Trophoblast cell (in vitro differentiated cells and primary cell): ENCODE measurements around the gene ZNF575.

Source experiments
- DNase-seq, 2 donors: peaks; one replicate each; pipeline ENCODE4 v3.0.0-alpha.2; 2016
- H2AFZ ChIP-seq: 2 replicates; pipeline ENCODE4 v1.6.1; 2013; ENCODE audit warnings: low read length, moderate library complexity, mild to moderate bottlenecking; ENCODE audit not compliant: insufficient read depth, poor library complexity
- H2AK5ac ChIP-seq: 2 replicates; pipeline ENCODE4 v1.6.1; 2013; ENCODE audit warnings: mild to moderate bottlenecking, low read length
- H2BK120ac ChIP-seq: 2 replicates; pipeline ENCODE4 v1.6.1; 2013; ENCODE audit warnings: low read length, mild to moderate bottlenecking, moderate library complexity; ENCODE audit not compliant: insufficient read depth, poor library complexity
- H2BK12ac ChIP-seq: 2 replicates; pipeline ENCODE4 v1.6.1; 2013; ENCODE audit warnings: mild to moderate bottlenecking, low read length, moderate library complexity
- H2BK5ac ChIP-seq: 2 replicates; pipeline ENCODE4 v1.6.1; 2013; ENCODE audit warnings: low read length, low read depth, moderate library complexity, mild to moderate bottlenecking; ENCODE audit not compliant: poor library complexity
- H3K14ac ChIP-seq: 2 replicates; pipeline ENCODE4 v1.6.1; 2013; ENCODE audit warnings: mild to moderate bottlenecking, low read length
- H3K18ac ChIP-seq: 2 replicates; pipeline ENCODE4 v1.6.1; 2013; ENCODE audit warnings: mild to moderate bottlenecking, low read length
- H3K23ac ChIP-seq: 2 replicates; pipeline ENCODE4 v1.6.1; 2013; ENCODE audit warnings: low read length
- H3K27ac ChIP-seq: 2 replicates; pipeline ENCODE4 v1.5.1; 2013; ENCODE audit warnings: low read depth, mild to moderate bottlenecking, inconsistent platforms, low read length, moderate library complexity
- H3K27me3 ChIP-seq: 2 replicates; pipeline ENCODE4 v1.6.1; 2013; ENCODE audit warnings: inconsistent platforms, mild to moderate bottlenecking, low read length, moderate library complexity; ENCODE audit not compliant: insufficient read depth
- H3K36me3 ChIP-seq, 2 experiments: 1 replicate in 1 of 2; 2 replicates in 1 of 2; pipeline ENCODE4 v1.6.1; 2013; ENCODE audit warnings: low read length in 2 of 2, mild to moderate bottlenecking in 2 of 2, moderate library complexity in 1 of 2; ENCODE audit not compliant: insufficient read depth in 2 of 2, control insufficient read depth in 1 of 2
- H3K4ac ChIP-seq: 2 replicates; pipeline ENCODE4 v1.6.1; 2013; ENCODE audit warnings: low read depth, mild to moderate bottlenecking, low read length, moderate library complexity
- H3K4me1 ChIP-seq, 2 experiments: 1 replicate in 1 of 2; 2 replicates in 1 of 2; pipeline ENCODE4 v1.6.1; 2013; ENCODE audit warnings: low read length in 2 of 2, mild to moderate bottlenecking in 2 of 2, moderate library complexity in 1 of 2; ENCODE audit not compliant: insufficient read depth in 2 of 2, control insufficient read depth in 1 of 2
- H3K4me2 ChIP-seq: 2 replicates; pipeline ENCODE4 v1.6.1; 2013; ENCODE audit warnings: inconsistent platforms, mild to moderate bottlenecking, low read length, moderate library complexity
- H3K4me3 ChIP-seq: 2 replicates; pipeline ENCODE4 v1.5.1; 2013; ENCODE audit warnings: mild to moderate bottlenecking, low read depth, low read length, inconsistent platforms
- H3K79me1 ChIP-seq: one replicate; pipeline ENCODE4 v1.6.1; 2013; ENCODE audit warnings: low read length
- H3K79me2 ChIP-seq: 2 replicates; pipeline ENCODE4 v1.6.1; 2013; ENCODE audit warnings: low read length, mild to moderate bottlenecking; ENCODE audit not compliant: control insufficient read depth, insufficient read depth, poor library complexity
- H3K9ac ChIP-seq: 2 replicates; pipeline ENCODE4 v1.6.1; 2013; ENCODE audit warnings: mild to moderate bottlenecking, low read length
- H3K9me3 ChIP-seq: 2 replicates; pipeline ENCODE4 v1.6.1; 2013; ENCODE audit warnings: low read depth, mild to moderate bottlenecking, control low read depth, inconsistent platforms, low read length; ENCODE audit not compliant: insufficient read depth
- H4K12ac ChIP-seq: 2 replicates; pipeline ENCODE4 v1.6.1; 2013; ENCODE audit warnings: low read depth, mild to moderate bottlenecking, low read length, moderate library complexity
- H4K8ac ChIP-seq: 2 replicates; pipeline ENCODE4 v1.6.1; 2013; ENCODE audit warnings: low read depth, mild to moderate bottlenecking, low read length, moderate library complexity
- H4K91ac ChIP-seq: one replicate; pipeline ENCODE4 v1.6.1; 2013; ENCODE audit warnings: low read depth, mild to moderate bottlenecking, low read length, moderate library complexity
- WGBS: extraction: QIAGEN DNeasy Blood & Tissue Kit; methylation state at CpG from one replicate; pipeline ENCODE4 v1.1.7; 2013; ENCODE audit warnings: missing lambda C conversion rate; ENCODE audit not compliant: insufficient read length, insufficient coverage; ENCODE audit errors: extremely low coverage; 5-methylcytosine and 5-hydroxymethylcytosine counted together

Gene ZNF575

GRCh38 chr19:43524922-43525835 is 7.8 kb upstream of the ZNF575 start:
- Histone ChIP-seq H4K91ac (no peak overlapping the region), H3K9me3 (no peaks in the 10 kb centered on the region), H2BK12ac (no peak overlapping the region), H3K27me3 (no peaks in the 10 kb centered on the region), H3K27ac (no peak overlapping the region), H3K14ac (no peak overlapping the region), H3K18ac (no peak overlapping the region), H2AK5ac (no peak overlapping the region), H2BK5ac (no peak overlapping the region), H3K4me3 (no peak overlapping the region), H4K8ac (no peak overlapping the region), H3K4me1 (peaks cover 16 to 19% of the 10 kb centered on the region in 2 experiments), H3K36me3 (no peaks in the 10 kb centered on the region), H3K4me2 (peak overlapping the region; percentile 84), H3K79me1 (peaks cover 5% of the 10 kb centered on the region), H2AFZ (no peak overlapping the region), H3K4ac (no peak overlapping the region), H3K9ac (no peak overlapping the region), H4K12ac (no peak overlapping the region), H3K23ac (no peak overlapping the region), H2BK120ac (no peak overlapping the region), H3K79me2 (peaks cover 2% of the 10 kb centered on the region)
- DNase-seq: peak; percentile 62 to 70
- no CpG with 5 or more reads among the region's 12 CpGs for WGBS

DNA sequence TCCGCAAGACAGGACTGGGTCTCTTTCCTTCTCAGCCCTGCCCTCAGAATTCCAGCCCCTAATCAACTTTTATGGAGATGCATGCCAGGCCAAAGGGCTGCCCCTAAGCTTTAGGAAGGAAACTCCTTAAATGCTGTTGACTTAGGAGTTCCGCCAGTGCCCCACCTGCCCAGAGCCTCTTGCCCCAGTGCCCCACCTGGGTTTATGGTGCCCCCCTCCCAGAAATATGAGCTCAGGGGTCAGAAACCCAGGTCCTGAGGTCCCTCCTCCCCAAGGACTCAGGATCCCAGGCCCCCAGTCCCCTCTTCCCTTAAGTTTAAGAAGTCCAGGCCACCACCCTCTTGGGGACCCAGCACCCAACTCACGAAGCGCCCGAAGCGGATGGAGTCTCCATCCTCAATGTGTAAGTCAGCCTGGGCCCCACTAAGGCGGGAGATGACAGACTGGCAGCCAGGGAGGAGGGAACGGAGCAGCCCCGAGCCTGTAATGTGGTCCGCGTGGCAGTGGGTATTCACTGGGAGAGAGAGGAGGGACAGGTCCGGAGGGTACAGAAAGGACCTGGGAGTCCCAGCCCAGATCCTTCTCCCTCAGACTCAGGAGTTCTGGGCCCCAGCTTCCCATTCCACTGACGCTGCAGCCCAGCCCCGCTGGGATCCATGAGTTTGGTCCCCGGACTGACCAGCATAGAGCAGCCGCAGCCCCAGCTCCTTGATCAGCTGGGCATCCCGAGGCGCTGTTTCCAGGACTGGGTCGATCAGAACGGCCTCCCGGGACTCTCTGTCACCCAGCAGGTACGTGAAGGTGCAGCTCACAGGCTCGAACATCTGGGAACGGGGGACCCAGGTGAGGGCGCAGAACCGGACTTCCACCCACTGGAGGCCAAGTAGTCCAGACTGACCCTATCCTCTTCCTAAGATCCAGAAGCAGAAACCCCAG is 6.9 kb upstream of the ZNF575 start:
- Histone ChIP-seq H2AFZ (no peak overlapping the region), H3K14ac (peak overlapping the region; percentile 1), H3K4ac (no peak overlapping the region), H2BK5ac (no peak overlapping the region), H2BK120ac (no peak overlapping the region), H3K23ac (no peak overlapping the region), H3K18ac (peak overlapping the region; percentile 38), H4K91ac (no peak overlapping the region), H3K4me1 (peaks cover 16 to 19% of the 10 kb centered on the region in 2 experiments), H4K8ac (peak overlapping the region; percentile 3), H2BK12ac (peak overlapping the region; percentile 8), H3K9ac (no peak overlapping the region), H4K12ac (no peak overlapping the region), H3K4me3 (peak overlapping the region; percentile 81), H3K27me3 (no peaks in the 10 kb centered on the region), H3K79me1 (peaks cover 5% of the 10 kb centered on the region), H2AK5ac (peak overlapping the region; percentile 15), H3K79me2 (peaks cover 2% of the 10 kb centered on the region), H3K9me3 (no peaks in the 10 kb centered on the region), H3K4me2 (peak overlapping the region; percentile 84), H3K27ac (no peak overlapping the region), H3K36me3 (no peaks in the 10 kb centered on the region)
- peak; percentile 46 to 48 for DNase-seq
- no CpG with 5 or more reads among the region's 26 CpGs for WGBS

DNA sequence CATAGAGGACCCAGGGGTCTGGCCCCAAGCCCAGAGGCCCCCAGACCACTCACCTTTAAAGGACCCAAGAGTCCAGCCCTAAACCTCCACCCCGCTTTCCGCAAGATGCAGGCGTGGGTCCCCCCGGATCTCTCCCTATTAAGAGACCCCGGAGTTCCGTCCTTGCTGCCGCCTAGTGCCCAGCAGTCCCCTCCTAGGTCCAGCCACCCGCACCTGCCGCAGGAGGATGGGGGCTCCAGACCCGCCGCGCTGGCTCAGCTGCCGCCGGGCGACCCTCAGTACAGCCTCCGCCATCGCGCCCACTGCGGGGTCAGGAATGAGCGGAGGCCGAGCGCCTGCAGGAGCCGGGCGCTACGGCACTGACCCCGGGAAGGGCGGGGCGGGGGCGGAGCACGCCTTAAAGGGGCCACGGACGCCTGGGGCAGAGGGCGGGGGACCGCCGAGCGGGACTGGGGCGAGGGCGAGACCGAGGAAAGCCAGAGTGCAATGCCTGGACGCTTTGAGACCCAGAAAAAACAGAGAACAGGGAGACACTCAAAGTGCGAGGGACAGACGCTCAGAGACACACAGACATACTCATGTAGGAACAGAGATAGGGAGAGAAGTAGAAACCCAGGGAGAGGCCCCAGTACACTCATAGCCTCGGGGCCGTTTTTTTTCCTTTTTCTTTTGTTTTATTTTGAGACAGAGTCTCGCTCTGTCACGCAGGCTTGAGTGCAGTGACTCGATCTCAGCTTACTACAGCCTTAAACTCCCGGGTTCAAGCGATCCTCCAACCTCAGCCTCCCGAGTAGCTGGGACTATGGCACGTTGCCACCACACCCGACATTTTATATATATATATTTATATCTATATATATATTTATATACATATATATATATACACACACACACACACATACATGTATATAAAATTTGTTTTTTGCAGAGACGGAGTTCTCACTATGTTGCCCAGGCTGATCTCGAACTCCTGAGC is 5.8 kb upstream of the ZNF575 start, which contains the start of gene ETHE1:
Gene ETHE1 (minus strand): TSS at position 318 of the 976 bp plus-strand sequence. CDS start 24 bp downstream, at position 294.
- Histone ChIP-seq H2BK120ac (peak within 1 kb of the TSS; percentile 56), H3K14ac (peak within 1 kb of the TSS; percentile 83), H4K91ac (peak within 1 kb of the TSS; percentile 50), H2BK5ac (no peak within 1 kb of the TSS), H4K12ac (peak within 1 kb of the TSS; percentile 89), H2AK5ac (peak within 1 kb of the TSS; percentile 91), H4K8ac (peak within 1 kb of the TSS; percentile 80), H3K23ac (no peak within 1 kb of the TSS), H3K27me3 (no peaks in the 10 kb centered on the region), H2BK12ac (no peak within 1 kb of the TSS), H3K79me1 (peaks cover 5% of the 10 kb centered on the region), H2AFZ (peak within 1 kb of the TSS; percentile 85), H3K4ac (no peak within 1 kb of the TSS), H3K79me2 (peaks cover 2% of the 10 kb centered on the region), H3K4me2 (peak within 1 kb of the TSS; percentile 84), H3K4me3 (peak within 1 kb of the TSS; percentile 81), H3K4me1 (peaks cover 16 to 19% of the 10 kb centered on the region in 2 experiments), H3K18ac (peak within 1 kb of the TSS; percentile 90), H3K36me3 (no peaks in the 10 kb centered on the region), H3K9ac (peak within 1 kb of the TSS; percentile 75), H3K9me3 (no peaks in the 10 kb centered on the region), H3K27ac (no peak within 1 kb of the TSS)
- no CpG with 5 or more reads among the region's 54 CpGs for WGBS
- peak; percentile 53 to 70 for DNase-seq
